ENCODE measurements around the gene CFAP57. TPM values are rescaled to one million over a fixed set of nuclear protein-coding genes. Genes with fewer than 3 reads are reported as not detected.
A peak's percentile ranks its signal among the peaks of the same experiment; 100 is the strongest.

CFAP57 gene
- total RNA-seq, 2 donors from 2014 or later, result 0.14 to 4.7 TPM

DNA sequence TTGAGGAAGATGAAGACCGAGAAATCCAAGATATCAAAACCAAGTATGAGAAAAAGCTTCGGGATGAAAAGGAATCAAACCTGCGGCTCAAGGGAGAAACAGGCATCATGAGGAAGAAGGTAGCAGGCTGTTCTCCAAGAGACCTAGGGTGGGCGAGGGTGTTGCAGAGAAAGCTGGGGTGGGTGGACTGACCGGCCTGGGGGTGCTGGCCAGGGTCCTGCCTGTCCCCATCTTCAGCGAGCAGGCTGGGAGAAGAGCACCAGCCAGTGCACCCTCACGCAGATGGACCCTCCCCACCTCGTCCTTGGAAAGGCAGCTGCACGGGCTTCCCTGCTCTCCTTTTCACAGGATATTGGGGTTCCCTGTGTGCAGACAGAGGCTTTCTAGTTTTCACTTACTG is 50.7 kb downstream of the CFAP57 start:
- H3K36me3 ChIP-seq, result no peaks in the 10 kb centered on the region
- intact Hi-C loops (cut with DNase I), result loop anchor here (10.0 kb wide), 1 partner anchor 302 kb away; no protein-coding TSS in a partner anchor
- H3K4me1 ChIP-seq (replicated peaks), result peaks cover 6% of the 10 kb centered on the region
- WGBS, result 73% methylated on average over 9 of the region's 9 CpGs
- H3K27ac ChIP-seq, result no peak overlapping the region
- no peaks in the 10 kb centered on the region for H3K27me3 ChIP-seq (replicated peaks; ENCODE audit: insufficient read depth)
- TF ChIP-seq POLR2A (IDR thresholded peaks at IDR 0.05), result no peak
- TF ChIP-seq, protein P1, sequence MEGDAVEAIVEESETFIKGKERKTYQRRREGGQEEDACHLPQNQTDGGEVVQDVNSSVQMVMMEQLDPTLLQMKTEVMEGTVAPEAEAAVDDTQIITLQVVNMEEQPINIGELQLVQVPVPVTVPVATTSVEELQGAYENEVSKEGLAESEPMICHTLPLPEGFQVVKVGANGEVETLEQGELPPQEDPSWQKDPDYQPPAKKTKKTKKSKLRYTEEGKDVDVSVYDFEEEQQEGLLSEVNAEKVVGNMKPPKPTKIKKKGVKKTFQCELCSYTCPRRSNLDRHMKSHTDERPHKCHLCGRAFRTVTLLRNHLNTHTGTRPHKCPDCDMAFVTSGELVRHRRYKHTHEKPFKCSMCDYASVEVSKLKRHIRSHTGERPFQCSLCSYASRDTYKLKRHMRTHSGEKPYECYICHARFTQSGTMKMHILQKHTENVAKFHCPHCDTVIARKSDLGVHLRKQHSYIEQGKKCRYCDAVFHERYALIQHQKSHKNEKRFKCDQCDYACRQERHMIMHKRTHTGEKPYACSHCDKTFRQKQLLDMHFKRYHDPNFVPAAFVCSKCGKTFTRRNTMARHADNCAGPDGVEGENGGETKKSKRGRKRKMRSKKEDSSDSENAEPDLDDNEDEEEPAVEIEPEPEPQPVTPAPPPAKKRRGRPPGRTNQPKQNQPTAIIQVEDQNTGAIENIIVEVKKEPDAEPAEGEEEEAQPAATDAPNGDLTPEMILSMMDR (IDR thresholded peaks at IDR 0.05), result no peak
- no peak for TF ChIP-seq POLR2AphosphoS5 (IDR thresholded peaks at IDR 0.05)
- no peak for DNase-seq (ENCODE audit: low spot score)
- no peaks in the 10 kb centered on the region for H3K9me3 ChIP-seq
- H3K4me3 ChIP-seq, result no peak overlapping the region

DNA sequence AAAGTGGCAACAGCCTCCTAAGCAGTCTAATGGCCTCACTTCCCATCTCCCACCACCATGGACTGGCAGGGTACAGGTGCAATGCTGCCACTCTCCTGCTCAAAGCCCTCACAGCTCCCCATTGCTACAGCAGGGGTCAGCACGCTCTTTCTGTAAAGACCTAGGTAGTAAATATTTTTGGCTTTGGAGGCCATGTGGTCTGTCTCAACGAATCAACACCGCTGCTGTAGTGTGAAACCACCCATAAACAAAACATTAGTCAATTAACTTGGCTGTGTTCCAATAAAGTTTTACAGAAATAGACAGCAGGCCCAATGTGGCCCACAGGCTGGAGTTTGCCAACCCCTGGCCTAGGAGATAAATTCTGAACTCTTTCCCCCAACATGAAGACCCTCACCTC is 53.0 kb downstream of the CFAP57 start:
- 58% methylated on average over 3 of the region's 3 CpGs for WGBS
- intact Hi-C loops (cut with DNase I), result loop anchor here (10.0 kb wide), 1 partner anchor 300 kb away; no protein-coding TSS in a partner anchor
- Histone ChIP-seq H3K27ac (no peak overlapping the region), H3K9me3 (no peaks in the 10 kb centered on the region), H3K4me1 (replicated peaks) (peaks cover 6% of the 10 kb centered on the region), H3K36me3 (no peaks in the 10 kb centered on the region), H3K4me3 (no peak overlapping the region), H3K27me3 (replicated peaks; ENCODE audit: insufficient read depth) (no peaks in the 10 kb centered on the region)
- TF ChIP-seq, protein P1 (IDR thresholded peaks at IDR 0.05), result no peak
- TF ChIP-seq POLR2A (IDR thresholded peaks at IDR 0.05) (no peak), POLR2AphosphoS5 (IDR thresholded peaks at IDR 0.05) (no peak)
- DNase-seq (ENCODE audit: low spot score), result no peak

DNA sequence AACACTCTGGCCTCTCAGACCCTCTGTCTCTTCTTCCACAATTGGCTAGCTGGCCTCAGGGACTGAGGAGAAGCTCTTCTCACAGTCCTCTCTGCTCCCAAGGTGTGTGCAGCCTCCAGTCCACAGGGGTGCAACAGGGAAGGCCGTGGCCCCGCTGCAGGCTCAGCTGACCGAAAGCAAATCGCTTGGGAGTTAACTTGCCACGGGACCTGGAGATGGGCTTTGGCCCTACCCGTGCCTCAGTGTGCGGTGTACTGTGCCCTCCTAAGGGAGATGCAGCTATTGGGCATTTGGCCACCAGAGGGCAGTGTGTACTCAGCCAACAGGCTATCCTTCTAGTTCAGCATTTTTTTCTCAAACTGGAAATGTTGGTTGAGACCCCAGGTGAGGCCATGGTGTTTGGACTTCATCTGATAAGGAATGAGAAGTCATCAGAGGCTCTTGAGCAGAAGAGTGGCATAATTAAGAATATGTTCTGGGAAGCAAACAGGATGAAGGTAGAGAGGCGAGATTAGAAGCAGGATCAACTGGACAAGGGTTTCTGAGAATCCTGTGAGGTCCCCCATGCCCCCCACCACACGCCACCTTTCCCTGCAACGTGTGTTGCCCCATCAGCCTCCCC is 55.1 kb downstream of the CFAP57 start:
- 15% methylated on average over 10 of the region's 10 CpGs for WGBS
- intact Hi-C loops (cut with DNase I), result loop anchor here (1.0 to 10.0 kb wide), 2 partner anchors 188 to 298 kb away; no protein-coding TSS in a partner anchor
- TF ChIP-seq, protein P1 (IDR thresholded peaks at IDR 0.05), result peak; percentile 95 to 97 (median 96)
- peak; percentile 68 for TF ChIP-seq POLR2AphosphoS5 (IDR thresholded peaks at IDR 0.05)
- no peak for TF ChIP-seq POLR2A (IDR thresholded peaks at IDR 0.05)
- H3K4me3 ChIP-seq, result no peak overlapping the region
- peak; percentile 83 for DNase-seq (ENCODE audit: low spot score)
- H3K36me3 ChIP-seq, result no peaks in the 10 kb centered on the region
- H3K27me3 ChIP-seq (replicated peaks; ENCODE audit: insufficient read depth), result no peaks in the 10 kb centered on the region
- H3K27ac ChIP-seq, result no peak overlapping the region
- H3K4me1 ChIP-seq (replicated peaks), result peaks cover 6% of the 10 kb centered on the region
- H3K9me3 ChIP-seq, result no peaks in the 10 kb centered on the region

DNA sequence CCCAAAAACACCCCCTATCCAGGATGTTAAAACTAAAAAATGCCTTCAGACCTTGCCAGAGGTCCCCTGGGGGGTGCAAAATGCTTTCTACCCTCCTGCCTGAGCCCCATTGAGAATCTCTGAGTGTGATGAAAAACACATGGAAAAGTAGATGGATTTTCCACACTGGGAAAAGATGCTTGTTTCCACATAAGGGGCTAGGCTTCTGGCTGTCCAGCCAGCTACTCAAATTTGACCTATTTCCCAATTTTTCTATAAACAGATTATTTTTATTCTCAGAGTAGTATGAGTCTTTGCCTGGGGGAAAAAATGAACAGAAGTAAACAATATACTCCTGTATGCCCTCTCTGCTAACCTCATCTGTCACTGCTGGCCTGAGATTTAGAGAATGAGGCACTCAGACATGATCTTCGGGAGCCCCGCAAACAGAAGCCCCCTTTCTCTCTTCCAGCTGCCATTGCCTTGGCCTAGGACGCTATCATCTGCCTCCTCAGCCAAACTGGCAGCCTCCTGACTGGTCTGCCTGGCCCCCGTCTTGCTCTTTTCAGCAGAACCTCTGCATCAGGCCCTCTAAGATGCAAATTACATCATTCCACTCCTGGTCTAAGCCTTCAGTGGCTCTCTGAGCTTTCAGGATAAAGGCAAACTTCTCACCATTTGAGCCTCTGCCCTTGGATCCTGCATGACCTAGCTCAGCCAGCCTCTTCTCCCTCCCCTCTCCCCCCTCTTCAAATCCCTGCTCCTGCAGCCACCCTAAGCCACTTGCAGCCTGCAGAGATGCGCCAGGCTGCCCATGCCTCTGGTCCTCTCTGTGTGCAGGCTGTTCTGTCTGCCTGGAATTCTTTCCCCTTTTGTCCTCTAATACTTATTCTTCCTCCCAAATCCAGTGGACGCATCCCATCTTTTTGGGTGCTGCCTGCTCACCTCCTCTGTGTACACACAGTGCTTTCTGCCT is 58.0 kb downstream of the CFAP57 start:
- WGBS, result 81% methylated on average over 6 of the region's 6 CpGs
- Histone ChIP-seq H3K27ac (peak overlapping the region in 1 of 2 donors; percentile 42), H3K27me3 (replicated peaks; ENCODE audit: insufficient read depth) (no peaks in the 10 kb centered on the region), H3K9me3 (no peaks in the 10 kb centered on the region), H3K4me3 (no peak overlapping the region), H3K36me3 (no peaks in the 10 kb centered on the region), H3K4me1 (replicated peaks) (peaks cover 15% of the 10 kb centered on the region)
- intact Hi-C loops (cut with DNase I), result loop anchor here (10.0 kb wide), 1 partner anchor 295 kb away; no protein-coding TSS in a partner anchor
- no peak for DNase-seq (ENCODE audit: low spot score)
- no peak for TF ChIP-seq POLR2AphosphoS5 (IDR thresholded peaks at IDR 0.05)
- no peak for TF ChIP-seq POLR2A (IDR thresholded peaks at IDR 0.05)
- TF ChIP-seq, protein P1 (IDR thresholded peaks at IDR 0.05), result no peak

Measured in prostate gland (tissue), 2 donors.